Activated gamma-delta T cell treated with Interleukin-2 at 50 U/mL for 16 hours (primary cell): ENCODE results near the gene ZNF677.
"Not testable (repeated sequence)": the region's sequence is repeated elsewhere in the genome, so short reads cannot be mapped to it uniquely, and the experiment has no call there.

ENCODE experiments used
- DNase-seq: peaks from one replicate; pipeline ENCODE4 v3.0.0-alpha.2; 2020

Gene ZNF677

DNA sequence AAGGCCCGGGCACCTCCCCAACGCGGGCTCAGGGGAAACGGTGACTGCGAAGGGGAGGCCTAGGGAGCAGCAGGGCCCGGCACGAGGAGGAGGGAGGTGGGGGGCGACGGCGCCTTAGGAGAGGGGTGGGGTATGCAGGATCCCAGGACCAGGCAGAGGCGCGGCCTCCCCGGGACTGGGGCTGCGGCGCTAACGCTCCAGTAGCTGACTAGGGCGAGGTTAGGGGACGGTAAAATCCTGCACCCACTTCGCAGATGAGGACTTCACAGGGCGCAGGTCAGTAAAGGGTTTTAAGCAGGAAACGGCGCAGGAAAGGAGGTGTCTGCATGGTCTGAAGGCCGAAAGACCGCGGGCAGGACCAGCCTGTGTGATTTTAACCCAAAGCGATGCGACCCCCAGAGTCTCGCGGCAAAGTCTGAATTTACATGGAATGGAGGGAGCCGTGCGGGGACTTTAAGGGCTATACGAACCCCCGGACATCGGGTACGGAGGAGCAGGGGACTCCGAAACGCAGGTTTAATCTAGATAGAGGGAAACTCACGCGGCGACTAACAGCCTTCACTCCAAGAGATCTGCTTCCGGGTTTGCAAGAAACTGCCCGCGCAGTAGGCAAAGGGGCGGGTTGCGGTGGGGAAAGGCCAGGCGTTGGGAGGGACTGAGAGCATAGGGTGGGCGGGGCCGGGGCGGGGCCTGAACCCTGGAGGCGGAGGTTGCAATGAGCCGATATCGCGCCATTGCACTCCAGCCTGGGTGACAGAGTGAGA lies 61.7 kb downstream of the ZNF677 start, which contains the start of gene ZNF665:
ZNF665 (minus strand) TSS at position 588 of the 764 bp plus-strand sequence. CDS start 10,460 bp downstream, outside the sequence.
- DNase-seq: peak; percentile 77

DNA sequence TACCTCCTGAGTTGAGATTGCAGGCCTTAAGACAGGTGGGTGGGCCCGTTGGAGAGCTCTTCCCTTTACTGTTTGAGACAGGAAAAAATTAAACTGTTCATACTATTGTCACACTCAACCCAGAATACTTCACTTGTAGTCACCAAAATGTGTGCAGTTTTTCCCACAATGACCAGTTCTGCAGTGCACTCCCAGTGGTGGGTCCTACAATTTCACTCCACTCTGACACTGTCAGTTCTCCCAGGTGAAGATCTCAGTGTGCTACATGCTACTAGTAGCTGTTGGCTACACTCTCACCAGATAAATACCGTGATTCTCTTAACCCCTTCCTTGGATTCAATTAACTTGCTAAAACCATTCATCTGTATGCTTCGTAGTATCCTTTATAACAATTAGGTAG lies 64.4 kb downstream of the ZNF677 start:
- DNase-seq: no peak

DNA sequence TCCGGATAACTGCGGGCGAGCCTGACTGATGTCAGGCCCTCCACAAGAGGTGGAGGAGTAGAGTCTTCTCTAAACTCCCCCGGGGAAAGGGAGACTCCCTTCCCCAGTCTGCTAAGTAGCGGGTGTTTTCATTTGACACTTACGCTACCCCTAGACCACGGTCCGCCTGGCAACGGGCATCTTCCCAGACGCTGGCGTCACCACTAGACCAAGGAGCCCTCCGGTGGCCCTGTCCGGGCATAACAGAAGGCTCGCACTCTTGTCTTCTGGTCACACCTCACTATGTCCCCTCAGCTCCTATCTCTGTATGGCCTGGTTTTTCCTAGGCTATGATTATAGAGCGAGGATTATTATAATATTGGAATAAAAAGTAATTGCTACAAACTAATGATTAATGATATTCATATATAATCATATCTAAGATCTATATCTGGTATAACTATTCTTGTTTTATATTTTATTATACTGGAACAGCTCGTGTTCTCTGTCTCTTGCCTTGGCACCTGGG lies 64.9 kb downstream of the ZNF677 start:
- DNase-seq: not testable (repeated sequence)
